ENCODE data around the gene FBRS.

Gene FBRS

GRCh38 chr16:30644334-30644830 lies 13.8 kb upstream of the FBRS start:
- H3K4me3 ChIP-seq (ENCODE audit: low read depth, low read length), result no peak overlapping the region
- no peak for DNase-seq (ENCODE audit: low read depth)
- TF ChIP-seq CTCF (IDR thresholded peaks at IDR 0.05; ENCODE audit: control insufficient read depth, extremely low read depth, insufficient read depth), result no peak

- DNase-seq (ENCODE audit: low read depth), result no peak
- no peak for TF ChIP-seq CTCF (IDR thresholded peaks at IDR 0.05; ENCODE audit: control insufficient read depth, extremely low read depth, insufficient read depth)
- no peak overlapping the region for H3K4me3 ChIP-seq (ENCODE audit: low read depth, low read length)
Observed at GRCh38 chr16:30645727-30646126, 12.5 kb upstream of the FBRS start.

- no peak overlapping the region for H3K4me3 ChIP-seq (ENCODE audit: low read depth, low read length)
- DNase-seq (ENCODE audit: low read depth), result no peak
- TF ChIP-seq CTCF (IDR thresholded peaks at IDR 0.05; ENCODE audit: control insufficient read depth, extremely low read depth, insufficient read depth), result no peak
Observed at GRCh38 chr16:30647274-30647571, 11.0 kb upstream of the FBRS start.

GRCh38 chr16:30649725-30650368 lies 8.4 kb upstream of the FBRS start:
- DNase-seq (ENCODE audit: low read depth), result no peak
- peak overlapping the region; percentile 96 for H3K4me3 ChIP-seq (ENCODE audit: low read depth, low read length)
- TF ChIP-seq CTCF (IDR thresholded peaks at IDR 0.05; ENCODE audit: control insufficient read depth, extremely low read depth, insufficient read depth), result no peak

GRCh38 chr16:30650369-30651123 lies 7.7 kb upstream of the FBRS start, which contains the start of gene PRR14:
Gene PRR14, plus strand, starts transcription at chr16:30650960. Its CDS starts 686 bp downstream, at chr16:30651646.
- DNase-seq (ENCODE audit: low read depth), result peak; percentile 97
- TF ChIP-seq CTCF (IDR thresholded peaks at IDR 0.05; ENCODE audit: control insufficient read depth, extremely low read depth, insufficient read depth), result no peak
- H3K4me3 ChIP-seq (ENCODE audit: low read depth, low read length), result peak within 1 kb of the TSS; percentile 96

- H3K4me3 ChIP-seq (ENCODE audit: low read depth, low read length), result peak overlapping the region; percentile 96
- peak; percentile 75 for TF ChIP-seq CTCF (IDR thresholded peaks at IDR 0.05; ENCODE audit: control insufficient read depth, extremely low read depth, insufficient read depth)
- no peak for DNase-seq (ENCODE audit: low read depth)
Observed at GRCh38 chr16:30651124-30652004, 6.9 kb upstream of the FBRS start.
